GM12873 (cell line): ENCODE data around the gene ZBTB11.

ENCODE experiments used
- CTCF ChIP-seq: IDR thresholded peaks from 2 replicates; pipeline ENCODE4 v1.5.1; 2012; ENCODE audit warnings: low read depth, mild to moderate bottlenecking, moderate library complexity, low read length, control low read depth; ENCODE audit not compliant: insufficient read depth; ENCODE audit errors: missing control alignments

The ZBTB11 gene

GRCh38 chr3:101615525-101615924 is 61.4 kb downstream of the ZBTB11 start:
- TF ChIP-seq CTCF = no peak

- TF ChIP-seq CTCF = no peak
Measured at GRCh38 chr3:101611023-101611422, 65.9 kb downstream of the ZBTB11 start.

- no peak for TF ChIP-seq CTCF
Measured at GRCh38 chr3:101603184-101603583, 73.7 kb downstream of the ZBTB11 start.

- no peak for TF ChIP-seq CTCF
Measured at GRCh38 chr3:101602731-101603130, 74.2 kb downstream of the ZBTB11 start.
